ENCODE data around the gene LAMP5. TPM values are rescaled to one million over a fixed set of nuclear protein-coding genes. Genes with fewer than 3 reads are reported as not detected.

The LAMP5 gene
- total and polyA plus RNA-seq, 2 of the 13 experiments (the other 11 are each of a cell fraction or from before 2014, with no cell fraction given) = not detected

DNA sequence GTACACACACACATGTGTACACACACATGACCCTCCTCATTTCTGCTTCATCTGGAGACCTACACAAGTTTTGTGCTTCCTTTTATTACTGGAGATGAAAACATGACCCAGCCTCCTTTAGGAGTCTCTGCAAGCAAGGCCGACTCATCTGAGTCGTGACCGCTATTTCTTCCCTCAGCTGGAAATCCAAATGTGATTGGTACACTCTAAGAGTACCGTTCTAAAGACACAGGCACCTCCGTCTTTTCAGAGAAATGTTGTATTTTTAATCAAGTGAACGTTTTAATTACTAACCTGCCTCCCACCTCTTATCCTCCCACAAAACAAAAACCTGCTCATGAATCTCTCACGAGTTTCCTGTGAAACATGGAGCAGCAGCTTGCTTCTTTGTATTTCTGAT, 63.0 kb downstream of the LAMP5 start (continued):
- no peak for TF ChIP-seq ZFAT (CRISPR knock-in tag; conservative IDR thresholded peaks at IDR 0.05)

DNA sequence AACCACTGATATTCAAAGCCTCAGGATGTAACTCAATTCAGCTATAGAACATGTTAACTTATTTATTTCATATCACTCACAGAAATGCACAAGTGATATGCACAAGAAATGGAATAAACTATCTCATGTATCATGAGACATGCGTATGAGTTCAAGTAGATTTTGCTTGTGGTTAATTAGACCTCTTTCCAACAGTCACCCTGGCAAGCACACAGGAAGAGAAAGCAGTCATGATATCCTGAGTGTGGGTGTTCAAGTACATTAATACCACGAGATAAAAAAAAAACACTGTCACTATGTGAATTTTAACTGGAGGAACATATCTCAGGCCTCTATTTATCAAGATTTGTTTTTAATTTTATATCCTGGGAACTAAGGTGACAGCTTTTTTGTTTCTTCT, 64.2 kb downstream of the LAMP5 start:
- POLR2A ChIA-PET = no interaction called here
- CTCF ChIA-PET (ENCODE audit: low intra/inter-chr PET ratio, low total read pairs) = no interaction called here
- ATAC-seq = no peak
- no peaks in the 10 kb centered on the region for H3K4me1 ChIP-seq (ENCODE audit: insufficient read depth, low read length)
- H4K20me1 ChIP-seq (ENCODE audit: insufficient read depth, low read length) = no peaks in the 10 kb centered on the region
- H2AFZ ChIP-seq (ENCODE audit: low read length) = no peak overlapping the region
- no peaks in the 10 kb centered on the region for H3K36me3 ChIP-seq (replicated peaks in 1 of 2; ENCODE audit: control insufficient read depth in 1 of 2, insufficient read depth in 2 of 2, low read length in 2 of 2)
- no peaks in the 10 kb centered on the region for H3K27me3 ChIP-seq (ENCODE audit: control insufficient read depth in 1 of 2, insufficient read depth in 2 of 2, low read length in 2 of 2)
- intact Hi-C loops (cut with micrococcal nuclease; ENCODE audit: unreplicated experiment) (loop anchor here (5.0 kb wide), 1 partner anchor 1981 kb away; no protein-coding TSS in a partner anchor), in situ Hi-C loops (cut with HindIII; ENCODE audit: extremely low pct_ligation_motif_present, low pct_unique_long_range_greater_than_20kb) (no loop called here)
- H3K4me3 ChIP-seq (replicated peaks in 1 of 3; ENCODE audit: insufficient read depth in 1 of 3, low read depth in 2 of 3, low read length in 3 of 3) = no peak overlapping the region
- H3K4me2 ChIP-seq (ENCODE audit: low read depth, low read length) = no peak overlapping the region
- H3K79me2 ChIP-seq (ENCODE audit: insufficient read depth, low read length) = no peaks in the 10 kb centered on the region
- DNase-seq (ENCODE audit: low spot score) = no peak
- H3K27ac ChIP-seq (ENCODE audit: extremely low read length, insufficient read depth, low read length) = no peak overlapping the region
- H3K9ac ChIP-seq (ENCODE audit: insufficient read depth, low read depth, low read length) = no peak overlapping the region
- no peak for TF ChIP-seq PCBP1 (IDR thresholded peaks at IDR 0.05; ENCODE audit: borderline replicate concordance, low read depth, low read length)
- TF ChIP-seq STAT6 (CRISPR knock-in tag; IDR thresholded peaks at IDR 0.05; ENCODE audit: borderline replicate concordance) = no peak
- TF ChIP-seq, protein P1, sequence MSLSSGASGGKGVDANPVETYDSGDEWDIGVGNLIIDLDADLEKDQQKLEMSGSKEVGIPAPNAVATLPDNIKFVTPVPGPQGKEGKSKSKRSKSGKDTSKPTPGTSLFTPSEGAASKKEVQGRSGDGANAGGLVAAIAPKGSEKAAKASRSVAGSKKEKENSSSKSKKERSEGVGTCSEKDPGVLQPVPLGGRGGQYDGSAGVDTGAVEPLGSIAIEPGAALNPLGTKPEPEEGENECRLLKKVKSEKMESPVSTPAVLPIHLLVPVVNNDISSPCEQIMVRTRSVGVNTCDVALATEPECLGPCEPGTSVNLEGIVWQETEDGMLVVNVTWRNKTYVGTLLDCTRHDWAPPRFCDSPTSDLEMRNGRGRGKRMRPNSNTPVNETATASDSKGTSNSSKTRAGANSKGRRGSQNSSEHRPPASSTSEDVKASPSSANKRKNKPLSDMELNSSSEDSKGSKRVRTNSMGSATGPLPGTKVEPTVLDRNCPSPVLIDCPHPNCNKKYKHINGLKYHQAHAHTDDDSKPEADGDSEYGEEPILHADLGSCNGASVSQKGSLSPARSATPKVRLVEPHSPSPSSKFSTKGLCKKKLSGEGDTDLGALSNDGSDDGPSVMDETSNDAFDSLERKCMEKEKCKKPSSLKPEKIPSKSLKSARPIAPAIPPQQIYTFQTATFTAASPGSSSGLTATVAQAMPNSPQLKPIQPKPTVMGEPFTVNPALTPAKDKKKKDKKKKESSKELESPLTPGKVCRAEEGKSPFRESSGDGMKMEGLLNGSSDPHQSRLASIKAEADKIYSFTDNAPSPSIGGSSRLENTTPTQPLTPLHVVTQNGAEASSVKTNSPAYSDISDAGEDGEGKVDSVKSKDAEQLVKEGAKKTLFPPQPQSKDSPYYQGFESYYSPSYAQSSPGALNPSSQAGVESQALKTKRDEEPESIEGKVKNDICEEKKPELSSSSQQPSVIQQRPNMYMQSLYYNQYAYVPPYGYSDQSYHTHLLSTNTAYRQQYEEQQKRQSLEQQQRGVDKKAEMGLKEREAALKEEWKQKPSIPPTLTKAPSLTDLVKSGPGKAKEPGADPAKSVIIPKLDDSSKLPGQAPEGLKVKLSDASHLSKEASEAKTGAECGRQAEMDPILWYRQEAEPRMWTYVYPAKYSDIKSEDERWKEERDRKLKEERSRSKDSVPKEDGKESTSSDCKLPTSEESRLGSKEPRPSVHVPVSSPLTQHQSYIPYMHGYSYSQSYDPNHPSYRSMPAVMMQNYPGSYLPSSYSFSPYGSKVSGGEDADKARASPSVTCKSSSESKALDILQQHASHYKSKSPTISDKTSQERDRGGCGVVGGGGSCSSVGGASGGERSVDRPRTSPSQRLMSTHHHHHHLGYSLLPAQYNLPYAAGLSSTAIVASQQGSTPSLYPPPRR (CRISPR knock-in tag; IDR thresholded peaks at IDR 0.05; ENCODE audit: borderline replicate concordance) = no peak
- TF ChIP-seq DMAP1 (CRISPR knock-in tag; IDR thresholded peaks at IDR 0.05) = no peak
- no peak for TF ChIP-seq ZNF552 (CRISPR knock-in tag; IDR thresholded peaks at IDR 0.05; ENCODE audit: borderline replicate concordance)
- TF ChIP-seq TAF1 (CRISPR knock-in tag; IDR thresholded peaks at IDR 0.05) = no peak
- TF ChIP-seq HOXA5 (CRISPR knock-in tag; IDR thresholded peaks at IDR 0.05) = no peak
- no peak for TF ChIP-seq KAT2B (IDR thresholded peaks at IDR 0.05; ENCODE audit: borderline replicate concordance, low read depth, low read length)
- no peak for TF ChIP-seq ZNF256 (CRISPR knock-in tag; conservative IDR thresholded peaks at IDR 0.05)
- no peak for TF ChIP-seq BRD4 (CRISPR knock-in tag; IDR thresholded peaks at IDR 0.05)
- BruUV-seq (replicated peaks) = no TSS peak
- no peaks in the 10 kb centered on the region for H3K9me3 ChIP-seq (ENCODE audit: low read length)
- WGBS (ENCODE audit: low lambda C conversion rate) = 29% methylated on average over 2 of the region's 2 CpGs
- peak; percentile 26 for FAIRE-seq
